Measurements from ENCODE around the gene MRPL43.

Gene MRPL43

GRCh38 chr10:101020427-101021075 is 33.3 kb upstream of the MRPL43 start:
- H3K4me1 Mint-ChIP-seq, result peaks cover 50% of the 10 kb centered on the region
- H3K4me3 Mint-ChIP-seq, result no peak overlapping the region
- H3K9me3 Mint-ChIP-seq, result no peaks in the 10 kb centered on the region
- peaks cover 72% of the 10 kb centered on the region for H3K27me3 Mint-ChIP-seq (ENCODE audit: low read depth, poor library complexity)
- no peak overlapping the region for H3K27ac Mint-ChIP-seq
- TF ChIP-seq CTCF (IDR thresholded peaks at IDR 0.05), result no peak
- no peak for DNase-seq
- no peaks in the 10 kb centered on the region for H3K36me3 Mint-ChIP-seq (ENCODE audit: low read depth)

GRCh38 chr10:101019440-101019703 is 32.1 kb upstream of the MRPL43 start:
- H3K27ac Mint-ChIP-seq, result no peak overlapping the region
- H3K36me3 Mint-ChIP-seq (ENCODE audit: low read depth), result no peaks in the 10 kb centered on the region
- H3K4me3 Mint-ChIP-seq, result peak overlapping the region; percentile 11
- TF ChIP-seq CTCF (IDR thresholded peaks at IDR 0.05), result no peak
- H3K27me3 Mint-ChIP-seq (ENCODE audit: low read depth, poor library complexity), result peaks cover 82% of the 10 kb centered on the region
- no peak for DNase-seq
- H3K4me1 Mint-ChIP-seq, result peaks cover 53% of the 10 kb centered on the region
- no peaks in the 10 kb centered on the region for H3K9me3 Mint-ChIP-seq

GRCh38 chr10:101018600-101019439 is 31.5 kb upstream of the MRPL43 start:
- Mint-ChIP-seq H3K9me3 (no peaks in the 10 kb centered on the region), H3K4me3 (peak overlapping the region; percentile 38), H3K27ac (no peak overlapping the region), H3K27me3 (ENCODE audit: low read depth, poor library complexity) (peaks cover 83% of the 10 kb centered on the region), H3K36me3 (ENCODE audit: low read depth) (no peaks in the 10 kb centered on the region), H3K4me1 (peaks cover 55% of the 10 kb centered on the region)
- DNase-seq, result peak; percentile 92
- peak; percentile 67 for TF ChIP-seq CTCF (IDR thresholded peaks at IDR 0.05)

GRCh38 chr10:101018118-101018599 is 30.9 kb upstream of the MRPL43 start:
- no peak for DNase-seq
- H3K4me3 Mint-ChIP-seq, result peak overlapping the region; percentile 38
- no peaks in the 10 kb centered on the region for H3K9me3 Mint-ChIP-seq
- peaks cover 55% of the 10 kb centered on the region for H3K4me1 Mint-ChIP-seq
- H3K36me3 Mint-ChIP-seq (ENCODE audit: low read depth), result no peaks in the 10 kb centered on the region
- TF ChIP-seq CTCF (IDR thresholded peaks at IDR 0.05), result no peak
- peaks cover 80% of the 10 kb centered on the region for H3K27me3 Mint-ChIP-seq (ENCODE audit: low read depth, poor library complexity)
- no peak overlapping the region for H3K27ac Mint-ChIP-seq

- no peak overlapping the region for H3K4me3 Mint-ChIP-seq
- DNase-seq, result no peak
- H3K27ac Mint-ChIP-seq, result peak overlapping the region; percentile 42
- H3K9me3 Mint-ChIP-seq, result no peaks in the 10 kb centered on the region
- H3K4me1 Mint-ChIP-seq, result peaks cover 62% of the 10 kb centered on the region
- no peaks in the 10 kb centered on the region for H3K36me3 Mint-ChIP-seq (ENCODE audit: low read depth)
- H3K27me3 Mint-ChIP-seq (ENCODE audit: low read depth, poor library complexity), result peaks cover 70% of the 10 kb centered on the region
- TF ChIP-seq CTCF (IDR thresholded peaks at IDR 0.05), result no peak
These were observed 29.5 kb upstream of the MRPL43 start for GRCh38 chr10:101016814-101017213.

All from nephron progenitor cell (in vitro differentiated cells).